Lung (tissue), 12 donors: ENCODE measurements around the gene CYP3A5. TPM values are rescaled to one million over a fixed set of nuclear protein-coding genes. Genes with fewer than 3 reads are reported as not detected.
"Not testable (repeated sequence)": the region's sequence is repeated elsewhere in the genome, so short reads cannot be mapped to it uniquely, and the experiment has no call there.

Source experiments
- ATAC-seq: fragments of 200-7000 bp; cut with Tn5 transposase; one replicate; pipeline ENCODE4 v1.9.1; 2020; ENCODE audit warnings: moderate number of reproducible peaks; ENCODE audit not compliant: insufficient read depth, low FRiP score
- DNase-seq, 3 donors: peaks; one replicate each; pipeline ENCODE4 v3.0.0-alpha.2; 2013 to 2017
- H3K27ac ChIP-seq, 2 donors: one replicate each; pipeline ENCODE4 v1.5.1; 2013; ENCODE audit warnings: mild to moderate bottlenecking in 2 of 2, moderate library complexity in 2 of 2, control low read depth in 1 of 2, inconsistent platforms in 1 of 2, low read depth in 1 of 2, low read length in 1 of 2
- H3K27me3 ChIP-seq, 3 donors: one replicate each; pipeline ENCODE4 v1.5.1; 2013; ENCODE audit warnings: low read length in 2 of 3; ENCODE audit not compliant: control insufficient read depth in 3 of 3, insufficient read depth in 3 of 3
- H3K36me3 ChIP-seq, 4 donors: one replicate each; pipeline ENCODE4 v1.5.1; 2013; ENCODE audit warnings: low read length in 4 of 4, mild to moderate bottlenecking in 1 of 4, moderate library complexity in 1 of 4; ENCODE audit not compliant: control insufficient read depth in 4 of 4, insufficient read depth in 4 of 4
- H3K4me1 ChIP-seq, 5 donors: one replicate each; pipeline ENCODE4 v1.5.1; 2013; ENCODE audit warnings: low read length in 5 of 5, mild to moderate bottlenecking in 2 of 5, moderate library complexity in 1 of 5; ENCODE audit not compliant: control insufficient read depth in 5 of 5, insufficient read depth in 5 of 5
- H3K4me3 ChIP-seq: one replicate; pipeline ENCODE4 v1.5.1; 2013; ENCODE audit warnings: mild to moderate bottlenecking, control low read depth, moderate library complexity
- H3K9ac ChIP-seq, 2 donors: one replicate each; pipeline ENCODE4 v1.5.1; 2013; ENCODE audit warnings: low read length in 2 of 2, control low read depth in 1 of 2; ENCODE audit not compliant: insufficient read depth in 1 of 2
- H3K9me3 ChIP-seq, 4 donors: one replicate each; pipeline ENCODE4 v1.5.1; 2013; ENCODE audit warnings: low read length in 3 of 4, mild to moderate bottlenecking in 1 of 4, moderate library complexity in 1 of 4; ENCODE audit not compliant: control insufficient read depth in 4 of 4, insufficient read depth in 3 of 4
- WGBS, 2 donors: extraction: QIAGEN DNeasy Blood & Tissue Kit; methylation state at CpG; one replicate each; pipeline ENCODE4 v1.1.7; 2013; 5-methylcytosine and 5-hydroxymethylcytosine counted together
- polyA plus RNA-seq, 2 donors: library from polyadenylated mRNA; stranded (reverse); fragments of 200-250 nt; gene quantifications; one replicate each; pipeline ENCODE4 v1.2.1, GENCODE V29; 2013
- total RNA-seq, 2 donors: library from RNA; depleted of rRNA in 1 of 2; stranded (reverse); fragments of >200 nt in 1 of 2; gene quantifications; one replicate each; pipeline ENCODE4 v1.2.1, GENCODE V29; 2014 to 2021
- TF ChIP-seq, protein P1 (sequence below): IDR thresholded peaks from 2 replicates; pipeline ENCODE4 v1.5.1; 2012; ENCODE audit warnings: mild to moderate bottlenecking; ENCODE audit errors: control extremely low read depth, extremely low read depth
- donor health status: control.
- donor health status: control.
- donor health status: Bipolar disorder and iron deficiency.
- donor health status: healthy.
- donor health status: DM: yes; HTN: yes; CAD: no.

CYP3A5 gene
- total and polyA plus RNA-seq, 4 donors: 2.2 to 26.3 (median 10.9) TPM

DNA sequence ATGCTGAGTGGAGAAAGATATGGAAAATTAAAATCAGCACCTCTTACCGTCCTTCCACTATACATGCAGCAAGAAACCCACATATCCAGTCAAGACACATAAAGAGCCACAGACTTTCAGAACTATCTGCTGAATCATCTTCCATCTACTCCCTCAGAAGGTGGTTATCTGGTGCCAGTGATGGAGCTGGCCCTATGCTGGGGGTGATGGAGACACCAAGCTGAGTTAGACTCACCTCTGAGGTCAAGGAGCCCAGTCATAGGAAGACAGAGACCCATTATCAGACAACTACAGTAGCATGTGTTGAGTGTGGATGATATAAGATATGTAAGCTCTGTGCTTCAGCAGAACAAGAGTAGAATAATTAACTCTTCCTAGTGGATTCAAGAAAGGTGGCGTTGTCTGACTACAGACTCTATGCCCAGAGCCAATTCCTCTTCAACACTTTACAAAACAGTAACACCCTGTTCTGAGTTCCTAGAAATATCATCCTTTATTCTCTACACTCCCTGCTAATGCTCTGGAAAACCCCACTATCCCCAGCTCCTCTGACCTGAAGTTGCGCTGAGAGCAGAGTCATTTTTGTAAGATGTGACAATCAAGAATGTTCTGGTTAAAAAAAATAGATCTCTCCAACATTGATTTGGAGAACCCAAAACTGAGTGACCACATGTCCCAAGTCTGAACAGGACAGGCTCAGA is 14.3 kb downstream of the CYP3A5 start:
- WGBS, 2 donors: 94 to 97% methylated on average over 3 of the region's 3 CpGs

DNA sequence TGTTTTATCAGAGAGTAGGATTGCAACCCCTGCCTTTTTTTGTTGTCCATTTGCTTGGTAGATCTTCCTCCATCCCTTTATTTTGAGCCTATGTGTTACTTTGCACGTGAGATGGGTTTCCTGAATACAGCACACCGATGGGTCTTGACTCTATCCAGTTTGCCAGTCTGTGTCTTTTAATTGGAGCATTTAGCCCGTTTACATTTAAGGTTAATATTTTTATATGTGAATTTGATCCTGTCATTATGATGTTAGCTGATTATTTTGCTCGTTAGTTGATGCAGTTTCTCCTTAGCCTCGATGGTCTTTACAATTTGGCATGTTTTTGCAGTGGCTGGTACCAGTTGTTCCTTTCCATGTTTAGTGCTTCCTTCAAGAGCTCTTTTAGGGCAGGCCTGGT is 21.9 kb downstream of the CYP3A5 start:
- H3K27me3 ChIP-seq, H3K9me3 ChIP-seq, H3K9ac ChIP-seq, DNase-seq, H3K27ac ChIP-seq, H3K4me1 ChIP-seq, H3K4me3 ChIP-seq, ATAC-seq: not testable (repeated sequence)
- WGBS, 2 donors: 95 to 97% methylated on average over 5 of the region's 5 CpGs
- peaks cover 0 to 22% (median 11%) of the 10 kb centered on the region in 4 donors for H3K36me3 ChIP-seq

More for the DNA sequence above, 14.3 kb downstream of the CYP3A5 start:
- Histone ChIP-seq H3K9me3 (peaks cover 0 to 4% (median 2%) of the 10 kb centered on the region in 4 donors), H3K9ac (no peak overlapping the region), H3K27me3 (no peaks in the 10 kb centered on the region), H3K4me3 (no peak overlapping the region), H3K4me1 (peaks cover 0 to 2% (median 0%) of the 10 kb centered on the region in 5 donors), H3K27ac (no peak overlapping the region), H3K36me3 (peaks cover 3 to 44% (median 20%) of the 10 kb centered on the region in 4 donors)
- DNase-seq: no peak
- TF ChIP-seq, protein P1, sequence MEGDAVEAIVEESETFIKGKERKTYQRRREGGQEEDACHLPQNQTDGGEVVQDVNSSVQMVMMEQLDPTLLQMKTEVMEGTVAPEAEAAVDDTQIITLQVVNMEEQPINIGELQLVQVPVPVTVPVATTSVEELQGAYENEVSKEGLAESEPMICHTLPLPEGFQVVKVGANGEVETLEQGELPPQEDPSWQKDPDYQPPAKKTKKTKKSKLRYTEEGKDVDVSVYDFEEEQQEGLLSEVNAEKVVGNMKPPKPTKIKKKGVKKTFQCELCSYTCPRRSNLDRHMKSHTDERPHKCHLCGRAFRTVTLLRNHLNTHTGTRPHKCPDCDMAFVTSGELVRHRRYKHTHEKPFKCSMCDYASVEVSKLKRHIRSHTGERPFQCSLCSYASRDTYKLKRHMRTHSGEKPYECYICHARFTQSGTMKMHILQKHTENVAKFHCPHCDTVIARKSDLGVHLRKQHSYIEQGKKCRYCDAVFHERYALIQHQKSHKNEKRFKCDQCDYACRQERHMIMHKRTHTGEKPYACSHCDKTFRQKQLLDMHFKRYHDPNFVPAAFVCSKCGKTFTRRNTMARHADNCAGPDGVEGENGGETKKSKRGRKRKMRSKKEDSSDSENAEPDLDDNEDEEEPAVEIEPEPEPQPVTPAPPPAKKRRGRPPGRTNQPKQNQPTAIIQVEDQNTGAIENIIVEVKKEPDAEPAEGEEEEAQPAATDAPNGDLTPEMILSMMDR: no peak
- ATAC-seq: no peak

DNA sequence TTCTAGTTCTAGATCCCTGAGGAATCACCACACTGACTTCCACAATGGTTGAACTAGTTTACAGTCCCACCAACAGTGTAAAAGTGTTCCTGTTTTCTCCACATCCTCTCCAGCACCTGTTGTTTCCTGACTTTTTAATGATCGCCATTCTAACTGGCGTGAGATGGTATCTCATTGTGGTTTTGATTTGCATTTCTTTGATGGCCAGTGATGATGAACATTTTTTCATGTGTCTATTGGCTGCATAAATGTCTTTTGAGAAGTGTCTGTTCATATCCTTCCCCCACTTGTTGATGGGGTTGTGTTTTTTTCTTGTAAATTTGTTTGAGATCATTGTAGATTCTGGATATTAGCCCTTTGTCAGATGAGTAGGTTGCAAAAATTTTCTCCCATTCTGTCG is 25.2 kb downstream of the CYP3A5 start:
- 92 to 93% methylated on average over 1 to 2 of the region's 3 CpGs for WGBS, 2 donors
- not testable (repeated sequence) for H3K9me3 ChIP-seq, DNase-seq, H3K4me3 ChIP-seq, H3K27me3 ChIP-seq, H3K27ac ChIP-seq, H3K9ac ChIP-seq, ATAC-seq, H3K36me3 ChIP-seq, H3K4me1 ChIP-seq

DNA sequence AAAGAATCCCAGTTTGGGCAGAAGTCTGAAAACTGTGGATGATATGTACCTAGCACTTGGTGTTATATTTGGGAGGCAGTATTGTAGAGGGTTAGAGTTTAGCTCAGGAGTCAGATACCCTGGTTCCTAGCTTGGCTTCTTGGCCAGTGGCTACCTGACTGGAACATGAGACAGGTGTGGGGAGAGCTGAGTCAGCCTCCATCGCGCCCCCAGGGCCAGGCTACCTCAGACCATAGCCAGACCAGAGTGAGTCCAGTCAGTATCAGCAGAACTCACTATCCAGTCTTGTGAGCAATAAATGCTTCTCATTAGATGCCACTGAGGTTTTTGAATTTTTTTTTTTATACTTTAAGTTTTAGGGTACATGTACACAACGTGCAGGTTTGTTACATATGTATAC is 26.0 kb downstream of the CYP3A5 start:
- Histone ChIP-seq H3K4me3 (no peak overlapping the region), H3K9me3 (peaks cover 0 to 3% (median 0%) of the 10 kb centered on the region in 4 donors), H3K27ac (no peak overlapping the region), H3K27me3 (no peaks in the 10 kb centered on the region), H3K9ac (no peak overlapping the region), H3K36me3 (no peaks in the 10 kb centered on the region), H3K4me1 (peaks cover 0 to 2% (median 0%) of the 10 kb centered on the region in 5 donors)
- ATAC-seq (no peak), DNase-seq (no peak)
- 97 to 98% methylated on average over 3 of the region's 3 CpGs for WGBS, 2 donors
- TF ChIP-seq, protein P1: no peak

DNA sequence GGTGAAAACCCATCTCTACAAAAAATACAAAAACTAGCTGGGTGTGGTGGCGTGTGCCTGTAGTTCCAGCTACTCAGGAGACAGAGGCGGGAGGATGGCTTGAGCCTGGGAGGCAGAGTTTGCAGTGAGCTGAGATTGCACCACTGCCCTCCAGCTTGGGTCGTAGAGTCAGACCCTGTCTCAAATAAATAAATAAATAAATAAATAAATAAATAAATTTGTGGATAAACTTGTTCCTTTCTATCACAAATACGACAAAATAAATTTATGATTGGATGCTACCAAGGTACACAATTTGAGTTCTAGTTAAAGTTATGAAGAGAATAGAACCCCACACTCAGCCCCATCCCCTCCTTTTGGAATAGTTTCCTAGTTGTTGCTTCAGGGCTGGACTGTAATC is 26.5 kb downstream of the CYP3A5 start:
- H3K9ac ChIP-seq, DNase-seq, ATAC-seq, H3K27ac ChIP-seq, H3K27me3 ChIP-seq, H3K4me1 ChIP-seq, H3K36me3 ChIP-seq, H3K4me3 ChIP-seq, H3K9me3 ChIP-seq: not testable (repeated sequence)
- 96 to 98% methylated on average over 4 of the region's 4 CpGs for WGBS, 2 donors
